Suppressor macrophage treated with lipopolysaccharide for 4 hours (primary cell): Measurements from ENCODE around the gene HOXC4.

Experiments
- DNase-seq: peaks from one replicate; pipeline ENCODE4 v3.0.0-alpha.2; 2020

The HOXC4 gene

DNA sequence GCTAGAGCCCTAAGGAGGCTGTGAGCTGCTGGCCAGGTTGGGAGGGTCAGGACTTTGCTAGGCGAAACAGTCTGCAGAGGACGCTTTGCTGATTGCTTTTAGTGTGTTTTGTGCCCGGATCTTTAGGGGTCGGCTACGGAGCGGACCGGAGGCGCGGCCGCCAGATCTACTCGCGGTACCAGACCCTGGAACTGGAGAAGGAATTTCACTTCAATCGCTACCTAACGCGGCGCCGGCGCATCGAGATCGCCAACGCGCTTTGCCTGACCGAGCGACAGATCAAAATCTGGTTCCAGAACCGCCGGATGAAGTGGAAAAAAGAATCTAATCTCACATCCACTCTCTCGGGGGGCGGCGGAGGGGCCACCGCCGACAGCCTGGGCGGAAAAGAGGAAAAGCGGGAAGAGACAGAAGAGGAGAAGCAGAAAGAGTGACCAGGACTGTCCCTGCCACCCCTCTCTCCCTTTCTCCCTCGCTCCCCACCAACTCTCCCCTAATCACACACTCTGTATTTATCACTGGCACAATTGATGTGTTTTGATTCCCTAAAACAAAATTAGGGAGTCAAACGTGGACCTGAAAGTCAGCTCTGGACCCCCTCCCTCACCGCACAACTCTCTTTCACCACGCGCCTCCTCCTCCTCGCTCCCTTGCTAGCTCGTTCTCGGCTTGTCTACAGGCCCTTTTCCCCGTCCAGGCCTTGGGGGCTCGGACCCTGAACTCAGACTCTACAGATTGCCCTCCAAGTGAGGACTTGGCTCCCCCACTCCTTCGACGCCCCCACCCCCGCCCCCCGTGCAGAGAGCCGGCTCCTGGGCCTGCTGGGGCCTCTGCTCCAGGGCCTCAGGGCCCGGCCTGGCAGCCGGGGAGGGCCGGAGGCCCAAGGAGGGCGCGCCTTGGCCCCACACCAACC is 23.9 kb upstream of the HOXC4 start:
- DNase-seq = no peak

DNA sequence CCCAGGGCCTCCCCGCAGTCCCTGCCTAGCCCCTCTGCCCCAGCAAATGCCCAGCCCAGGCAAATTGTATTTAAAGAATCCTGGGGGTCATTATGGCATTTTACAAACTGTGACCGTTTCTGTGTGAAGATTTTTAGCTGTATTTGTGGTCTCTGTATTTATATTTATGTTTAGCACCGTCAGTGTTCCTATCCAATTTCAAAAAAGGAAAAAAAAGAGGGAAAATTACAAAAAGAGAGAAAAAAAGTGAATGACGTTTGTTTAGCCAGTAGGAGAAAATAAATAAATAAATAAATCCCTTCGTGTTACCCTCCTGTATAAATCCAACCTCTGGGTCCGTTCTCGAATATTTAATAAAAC is 23.2 kb upstream of the HOXC4 start:
- no peak for DNase-seq

DNA sequence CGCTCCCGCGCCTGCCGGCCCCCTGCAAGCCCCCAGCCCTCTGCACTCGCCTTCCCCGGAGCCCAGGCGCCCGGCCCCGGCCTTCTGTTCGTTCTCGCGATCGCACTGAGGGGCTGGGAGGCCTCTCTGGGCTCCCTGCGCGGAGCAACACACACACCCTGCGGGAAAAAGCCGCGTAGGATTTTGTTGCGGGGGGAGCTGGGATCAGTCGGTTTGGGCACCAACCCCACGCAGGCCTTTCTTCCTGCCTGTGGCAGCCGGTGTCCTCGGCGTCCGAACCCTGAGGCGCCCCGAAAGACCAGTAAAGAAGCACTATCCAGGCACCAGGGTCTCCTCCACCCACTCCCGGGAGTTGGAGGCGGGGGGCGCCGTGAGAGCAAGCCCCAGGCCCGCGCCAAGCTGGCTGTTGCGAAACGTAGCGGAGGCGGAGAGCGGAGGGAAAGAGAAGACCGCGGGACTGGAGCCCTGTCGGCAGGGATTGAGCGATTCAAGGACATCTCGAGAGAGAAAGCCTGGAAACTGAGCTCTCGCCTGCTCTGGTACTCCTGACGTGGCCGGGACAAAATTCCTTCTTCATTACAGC is 22.7 kb upstream of the HOXC4 start:
- no peak for DNase-seq

DNA sequence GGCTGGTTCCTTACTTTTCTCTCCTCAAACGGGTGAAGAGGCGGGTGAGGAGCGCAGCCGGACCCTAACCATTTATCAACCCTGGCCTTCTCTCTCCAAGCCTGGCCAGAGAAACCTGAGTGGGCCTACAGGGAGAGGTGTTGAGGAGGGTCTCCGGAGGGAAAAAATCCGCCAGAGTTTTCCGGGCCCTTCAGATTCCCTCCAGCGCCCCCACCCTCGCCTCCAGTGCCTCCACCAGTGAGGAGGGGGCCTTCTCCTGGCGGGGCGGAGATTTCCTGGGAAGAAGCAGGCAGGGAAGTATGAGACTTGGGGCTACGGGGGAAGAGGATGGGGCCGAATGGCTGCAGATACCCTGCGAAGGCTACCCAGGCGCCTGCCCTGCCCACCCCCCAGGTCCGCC is 22.2 kb upstream of the HOXC4 start:
- no peak for DNase-seq

DNA sequence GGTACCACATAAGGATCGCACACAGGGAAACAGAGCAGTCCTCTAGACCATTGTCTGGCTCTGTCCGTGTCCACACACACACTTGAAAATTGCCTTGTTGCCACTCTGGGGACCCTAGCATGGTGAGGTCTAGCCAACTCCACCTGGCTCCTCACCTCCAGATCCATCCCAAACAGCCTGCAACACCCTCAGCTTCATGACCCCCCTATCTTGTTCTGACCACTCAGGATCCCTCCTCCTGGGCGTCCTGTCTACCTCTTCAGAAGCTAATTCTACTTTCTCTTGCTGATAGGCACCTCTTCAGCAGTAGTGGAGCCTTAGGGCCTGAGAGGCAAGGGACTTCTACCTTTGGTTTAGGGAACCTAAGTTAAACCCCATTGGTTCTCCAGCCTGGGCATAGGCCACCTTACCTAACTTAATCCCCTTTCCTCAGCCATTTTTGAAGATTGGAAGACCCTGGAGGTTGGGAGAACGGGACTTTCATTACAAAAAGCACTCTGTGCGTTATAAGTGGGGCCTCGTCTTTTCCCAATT is 21.5 kb upstream of the HOXC4 start:
- DNase-seq = no peak

DNA sequence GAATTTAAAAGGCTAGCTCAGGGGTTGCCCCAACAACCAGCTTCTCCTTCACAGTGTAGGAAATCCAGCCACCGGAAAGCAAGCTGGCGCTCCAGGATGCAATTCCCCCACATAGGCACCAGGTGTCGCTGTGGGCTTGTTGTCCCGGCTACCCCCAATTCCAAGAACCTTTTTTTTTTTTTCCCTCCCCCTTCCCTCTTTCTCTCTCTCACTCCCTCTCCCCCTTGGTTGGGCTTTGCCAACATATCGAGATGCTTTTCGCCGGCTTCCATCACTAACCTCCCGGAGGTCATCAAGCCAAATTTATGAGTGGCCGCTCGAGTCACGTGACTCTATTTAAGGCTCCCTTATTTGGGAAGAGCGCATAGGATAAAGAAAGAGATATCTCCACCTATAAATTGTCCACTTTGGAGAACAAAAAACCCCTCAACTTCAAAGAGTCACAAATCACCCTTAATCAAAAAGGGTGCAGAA is 21.0 kb upstream of the HOXC4 start, which contains the start of gene HOXC5:
Gene HOXC5 (plus strand): TSS at position 424 of the 474 bp plus-strand sequence. CDS start 73 bp downstream, outside the sequence.
- DNase-seq = peak; percentile 69

DNA sequence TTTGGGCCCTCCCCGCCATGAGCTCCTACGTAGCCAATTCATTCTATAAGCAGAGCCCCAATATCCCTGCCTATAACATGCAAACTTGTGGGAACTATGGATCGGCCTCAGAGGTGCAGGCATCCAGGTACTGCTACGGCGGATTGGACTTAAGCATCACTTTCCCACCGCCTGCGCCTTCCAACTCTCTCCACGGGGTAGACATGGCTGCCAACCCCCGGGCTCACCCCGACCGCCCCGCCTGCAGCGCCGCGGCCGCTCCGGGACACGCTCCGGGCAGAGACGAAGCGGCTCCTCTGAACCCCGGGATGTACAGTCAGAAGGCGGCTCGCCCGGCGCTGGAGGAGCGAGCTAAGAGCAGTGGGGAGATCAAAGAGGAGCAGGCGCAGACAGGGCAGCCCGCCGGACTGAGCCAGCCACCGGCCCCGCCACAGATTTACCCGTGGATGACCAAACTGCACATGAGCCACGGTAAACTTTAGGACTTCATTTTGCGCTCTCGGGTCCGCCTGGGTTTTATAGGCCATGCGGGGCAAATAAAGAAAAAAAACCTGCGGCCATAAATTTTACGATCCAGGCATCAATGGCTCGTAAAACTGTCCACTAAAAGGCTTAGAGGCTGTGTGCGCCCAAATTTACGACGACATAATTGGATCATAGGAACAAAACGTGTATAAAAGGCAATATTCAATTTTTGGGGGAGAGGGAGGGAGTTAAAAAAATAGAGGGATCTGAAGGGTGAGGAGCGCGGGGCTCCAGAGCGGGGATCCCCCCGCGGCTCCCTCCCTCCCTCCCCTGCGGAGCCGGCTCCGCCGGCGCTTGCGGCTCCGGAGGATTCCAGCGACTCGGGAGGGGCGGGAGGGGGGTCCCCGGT is 20.3 kb upstream of the HOXC4 start:
- no peak for DNase-seq

DNA sequence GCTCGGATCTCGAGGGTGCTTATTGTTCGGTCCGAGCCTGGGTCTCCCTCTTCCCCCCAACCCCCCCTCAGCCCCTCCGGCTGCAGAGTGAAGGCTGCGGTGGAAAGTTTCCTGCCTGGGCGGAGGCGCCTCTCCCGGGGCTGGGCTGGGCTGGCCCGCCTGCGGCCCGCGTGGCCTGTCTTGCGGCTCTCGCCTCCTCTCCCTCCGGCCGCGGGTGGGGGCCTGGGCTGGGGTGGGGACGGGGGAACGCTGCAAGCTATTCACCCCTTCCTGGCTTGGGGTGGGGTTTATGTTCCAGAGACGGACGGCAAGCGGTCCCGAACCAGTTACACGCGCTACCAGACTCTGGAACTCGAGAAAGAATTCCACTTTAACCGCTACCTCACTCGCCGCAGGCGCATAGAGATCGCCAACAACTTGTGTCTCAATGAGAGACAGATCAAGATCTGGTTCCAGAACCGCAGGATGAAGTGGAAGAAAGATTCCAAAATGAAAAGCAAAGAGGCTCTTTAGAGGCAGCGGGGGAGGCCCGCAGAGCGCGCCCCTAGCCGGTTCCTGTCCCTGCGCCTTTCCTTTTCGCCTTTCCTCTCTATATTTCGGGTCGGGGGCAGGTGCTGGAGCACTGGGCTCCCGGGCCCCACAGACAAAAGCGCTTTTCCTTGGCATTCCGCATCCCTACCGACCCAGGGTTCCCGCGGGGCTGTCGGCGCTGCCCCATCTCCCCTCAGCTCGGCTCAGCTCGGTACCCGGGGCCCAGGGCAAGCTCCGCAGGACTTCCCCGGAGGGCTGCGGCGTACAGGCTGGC is 19.5 kb upstream of the HOXC4 start:
- no peak for DNase-seq

DNA sequence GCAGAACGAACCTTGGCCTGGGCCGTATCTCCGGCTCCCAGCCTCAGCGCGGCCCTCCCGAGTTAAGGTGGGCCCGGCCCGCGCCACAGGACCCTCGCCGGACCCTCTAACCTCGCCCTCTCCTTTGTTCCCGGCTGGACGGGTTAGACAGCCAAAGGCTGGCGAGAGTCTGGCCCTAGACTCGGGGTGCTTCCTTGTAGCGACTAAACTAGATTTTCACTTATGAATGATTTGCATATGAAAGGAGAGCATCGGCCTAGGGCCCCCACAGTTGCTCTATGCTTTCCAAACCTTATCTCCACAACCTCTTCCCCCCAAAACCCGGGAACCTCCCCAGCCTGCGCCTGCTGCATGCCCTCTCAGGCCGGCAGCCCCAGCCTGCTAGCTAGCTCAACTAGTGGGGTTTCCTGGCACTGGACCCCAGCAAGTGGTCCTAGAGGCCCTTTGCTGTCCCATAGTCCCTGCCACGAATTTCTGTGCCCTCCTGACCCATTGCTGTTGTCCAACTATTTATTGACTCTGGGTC is 18.8 kb upstream of the HOXC4 start:
- DNase-seq = no peak

DNA sequence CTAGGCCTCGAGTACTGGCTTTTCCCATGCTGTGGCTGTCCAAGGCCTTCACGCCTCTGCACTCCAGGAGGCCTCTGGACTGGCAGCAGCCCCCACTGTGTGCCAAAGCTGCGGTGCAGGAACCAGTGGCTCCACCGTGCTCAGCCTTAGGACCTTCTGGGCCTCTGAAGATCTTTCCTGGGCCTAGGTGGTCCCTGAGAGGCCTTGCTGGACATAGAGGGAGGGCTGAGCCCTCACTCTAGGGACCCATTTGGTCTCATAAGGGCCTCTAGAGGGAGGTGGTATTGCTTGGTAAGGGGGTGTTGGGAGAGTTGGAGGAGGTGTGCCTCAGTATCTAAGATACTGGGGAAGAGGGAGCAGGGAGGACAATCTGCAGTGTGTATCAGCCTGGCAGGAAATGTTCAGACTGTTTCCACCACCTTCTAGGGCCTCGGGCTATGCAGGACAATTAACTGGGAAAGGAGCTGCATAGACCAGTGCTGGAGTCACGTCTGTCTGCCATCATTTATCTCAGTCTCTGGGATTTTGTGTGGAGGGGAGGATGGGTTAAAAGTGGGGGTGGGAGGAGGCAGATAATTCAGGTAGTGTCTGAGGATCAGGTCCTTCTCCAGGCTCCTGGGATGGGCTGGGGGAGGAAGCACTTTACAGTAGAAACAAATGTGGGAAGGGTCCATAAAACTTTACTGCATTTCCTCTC is 17.9 kb upstream of the HOXC4 start:
- DNase-seq = no peak

DNA sequence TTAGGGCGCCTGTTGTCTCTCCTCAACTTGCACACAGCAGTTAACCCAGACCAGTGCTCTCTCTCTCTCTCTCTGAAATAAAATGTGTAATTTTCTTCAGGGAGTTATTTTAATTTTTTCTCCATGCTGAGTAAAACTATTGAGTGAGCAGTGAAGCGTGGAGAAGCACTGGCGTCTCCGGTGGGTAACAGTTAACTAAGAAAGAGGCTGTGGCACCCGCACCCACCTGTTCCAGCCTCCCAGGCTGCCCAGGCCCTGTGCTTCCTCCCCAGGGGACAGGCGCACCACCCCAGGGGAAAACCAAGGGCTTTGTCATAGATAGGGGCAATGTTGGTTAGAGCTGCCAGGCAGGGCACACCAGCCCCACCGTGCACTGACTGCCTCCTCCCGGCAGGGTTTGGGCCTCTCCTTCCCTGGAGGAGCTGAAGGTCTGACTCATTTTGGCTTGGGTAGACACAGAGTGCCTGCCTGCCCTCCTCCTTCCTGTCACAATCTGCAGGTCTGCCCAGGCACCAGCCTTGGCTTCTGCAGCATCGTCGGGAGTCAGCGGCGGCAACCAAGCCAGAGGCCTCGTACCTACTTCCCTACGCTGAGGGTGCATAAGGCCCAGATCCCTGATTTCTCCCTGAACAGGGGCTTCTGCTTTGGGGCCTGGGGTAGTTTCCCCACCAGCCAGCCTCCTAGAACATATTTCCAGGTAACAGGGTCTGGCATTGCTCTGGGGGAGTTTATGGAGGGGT is 16.8 kb upstream of the HOXC4 start:
- no peak for DNase-seq

DNA sequence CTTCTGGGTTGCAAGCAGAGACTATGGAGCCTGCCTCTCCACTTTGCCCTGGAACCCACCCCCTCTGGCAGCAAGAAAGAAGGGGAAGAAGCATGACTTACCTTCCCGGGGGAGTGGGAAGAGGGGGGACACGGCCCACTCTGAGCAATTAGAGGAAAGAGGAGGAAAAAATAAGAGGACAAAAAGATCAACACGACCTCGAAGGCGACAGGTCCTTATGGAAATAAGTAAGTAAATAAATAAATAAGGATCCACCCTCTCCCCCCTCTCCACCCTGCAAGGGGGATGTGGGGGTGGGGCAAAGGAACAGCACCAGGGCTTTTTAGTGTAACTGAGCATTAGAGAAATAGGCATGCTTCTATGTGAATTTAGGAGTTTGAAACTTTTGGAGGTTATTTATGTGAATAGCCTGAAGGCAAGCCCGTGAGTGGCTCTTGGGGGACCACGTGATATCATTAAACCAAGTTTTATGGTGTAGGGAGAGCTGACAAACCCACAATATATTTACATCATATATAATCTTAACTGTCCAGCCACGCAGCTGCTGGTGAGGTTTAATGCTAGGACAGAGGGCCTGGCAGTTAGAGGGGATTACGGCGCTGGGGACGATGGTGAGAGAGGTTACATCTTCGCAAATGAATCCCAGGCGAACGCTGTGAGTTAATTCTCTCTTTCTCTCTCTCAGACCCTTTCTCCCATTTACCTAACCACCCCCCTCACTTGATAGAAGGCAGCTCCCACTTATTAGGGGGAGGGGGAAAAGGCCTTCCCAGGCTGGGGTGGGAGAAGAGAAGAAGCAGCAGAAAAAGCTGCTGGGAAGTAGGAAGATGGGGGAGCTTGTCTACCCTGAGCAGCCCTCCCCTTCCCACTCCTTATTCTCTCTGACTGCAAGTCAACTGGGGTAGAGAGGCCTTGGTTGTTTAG is 16.0 kb upstream of the HOXC4 start:
- no peak for DNase-seq

DNA sequence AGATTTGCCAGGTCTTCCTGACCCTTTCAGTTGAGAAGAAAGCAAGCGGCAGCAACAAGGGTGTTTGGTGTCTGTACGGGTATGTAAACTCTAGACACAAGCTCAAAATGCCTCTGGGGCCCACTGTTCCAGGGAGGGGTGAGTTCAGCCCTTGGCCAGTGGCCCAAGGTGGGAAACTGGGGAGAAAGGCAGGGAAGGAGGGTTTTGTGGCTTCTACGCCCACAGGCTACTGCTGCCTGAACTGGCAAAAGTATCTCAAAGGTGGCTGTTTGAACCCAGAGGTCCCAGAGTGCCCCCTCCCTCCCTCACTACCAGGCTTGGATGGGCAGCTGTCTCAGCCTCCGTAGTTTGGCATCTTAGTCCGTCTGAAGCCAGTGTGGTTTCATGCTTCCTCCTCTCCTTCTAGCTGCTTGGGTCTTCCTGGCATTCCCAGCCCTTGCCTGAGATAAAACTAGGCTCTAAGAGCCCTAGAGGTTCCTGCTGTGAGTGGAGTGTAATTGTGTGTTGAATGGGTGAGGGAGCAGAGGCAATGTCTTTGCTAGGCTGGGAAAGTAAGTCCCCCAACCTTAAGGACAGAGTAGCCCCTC is 15.3 kb upstream of the HOXC4 start:
- no peak for DNase-seq

DNA sequence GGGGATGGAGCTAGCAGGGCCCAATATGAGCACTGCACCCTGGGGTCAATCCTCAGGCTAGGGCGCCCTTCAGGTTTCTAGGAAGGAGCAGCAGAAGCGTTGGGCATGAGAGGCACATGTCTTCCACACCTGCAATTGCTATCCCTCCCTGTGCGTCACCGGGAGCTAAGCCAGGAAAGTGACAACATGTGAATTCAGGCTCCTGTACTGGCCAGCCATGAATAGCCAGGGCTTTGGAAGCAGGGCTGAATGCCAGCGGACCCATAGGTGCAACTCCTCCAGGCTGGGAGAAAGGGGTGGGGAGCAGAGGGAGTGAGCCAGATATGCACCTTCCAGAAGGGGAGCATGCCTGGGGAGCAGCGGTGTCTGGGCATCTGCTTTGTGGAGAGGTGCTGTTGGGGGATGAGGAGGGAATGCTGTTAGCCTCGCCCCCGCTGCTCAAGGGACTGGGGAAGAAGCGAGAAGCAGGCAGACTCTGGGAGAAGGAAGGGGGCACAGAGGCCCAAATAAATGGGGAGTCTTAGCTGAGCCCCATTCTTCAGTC is 14.7 kb upstream of the HOXC4 start:
- no peak for DNase-seq

DNA sequence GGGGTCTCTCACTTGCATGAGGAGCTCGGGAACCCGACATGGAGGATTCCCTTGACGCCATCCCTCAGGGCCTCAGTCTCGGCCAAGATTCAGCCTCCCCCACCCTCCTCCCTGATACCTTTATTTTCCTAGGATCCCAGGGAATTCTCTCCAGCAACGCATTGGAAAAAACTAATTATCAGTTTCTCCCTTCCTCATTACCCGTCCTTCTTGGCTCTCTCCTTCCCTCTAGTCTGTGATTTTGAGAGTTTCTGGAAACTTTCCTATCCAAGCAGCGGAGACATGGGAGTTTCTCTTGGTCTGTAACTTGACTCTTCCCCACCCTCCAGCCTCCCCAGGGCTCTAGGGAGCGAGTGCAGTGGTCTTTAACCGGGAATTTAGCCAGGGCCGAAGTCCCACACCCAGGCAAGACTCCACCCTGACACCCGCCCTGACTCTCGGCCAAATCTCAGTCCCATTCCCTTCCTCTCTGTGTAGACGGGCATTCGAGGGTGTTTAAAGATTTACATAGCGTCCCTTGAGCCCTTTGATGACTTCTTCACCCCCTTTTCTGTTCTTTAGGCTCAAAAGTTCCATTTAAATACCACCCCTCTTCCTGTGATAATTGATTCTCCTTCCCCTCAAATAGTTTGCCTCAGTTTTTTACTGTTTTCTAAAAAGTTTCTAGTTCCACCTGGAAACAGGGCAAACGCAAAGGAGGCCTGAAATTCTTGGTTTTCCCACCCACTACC is 14.1 kb upstream of the HOXC4 start:
- no peak for DNase-seq

DNA sequence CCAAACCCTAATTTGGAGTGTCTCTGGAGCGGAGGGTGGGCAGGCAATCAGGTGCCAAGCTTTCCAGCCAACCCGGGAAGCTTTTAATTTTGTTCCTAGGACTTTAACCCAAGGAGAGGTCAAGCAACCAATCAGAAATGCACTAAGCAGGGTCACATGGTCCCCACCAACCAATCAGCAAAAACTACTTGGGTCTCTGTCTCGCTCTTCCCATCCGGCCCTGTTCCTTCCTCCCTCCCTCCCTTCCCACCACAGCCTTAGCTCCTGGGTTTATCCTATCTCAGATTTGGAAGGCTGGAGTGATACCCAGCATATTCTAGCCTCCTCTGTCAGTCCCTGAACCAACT is 13.5 kb upstream of the HOXC4 start:
- no peak for DNase-seq

DNA sequence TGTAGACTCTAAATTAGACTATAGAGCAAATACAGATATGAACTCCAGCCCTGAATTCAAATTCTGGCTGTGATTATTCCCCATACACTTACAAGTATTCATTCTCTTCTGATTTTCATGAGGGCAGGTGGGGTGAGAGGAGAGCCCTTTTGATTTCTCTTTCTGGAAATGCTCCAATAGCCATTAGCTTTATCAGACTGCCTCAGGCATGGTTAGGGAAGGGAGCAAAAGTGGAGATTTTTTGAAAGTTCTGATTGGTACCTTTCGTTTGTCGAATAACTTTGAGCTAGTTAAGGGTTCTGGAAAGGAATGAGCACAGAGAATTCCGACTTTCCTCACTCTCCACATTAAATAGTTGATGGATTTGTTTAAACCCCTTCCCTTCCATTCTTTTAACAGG is 13.0 kb upstream of the HOXC4 start:
- no peak for DNase-seq

DNA sequence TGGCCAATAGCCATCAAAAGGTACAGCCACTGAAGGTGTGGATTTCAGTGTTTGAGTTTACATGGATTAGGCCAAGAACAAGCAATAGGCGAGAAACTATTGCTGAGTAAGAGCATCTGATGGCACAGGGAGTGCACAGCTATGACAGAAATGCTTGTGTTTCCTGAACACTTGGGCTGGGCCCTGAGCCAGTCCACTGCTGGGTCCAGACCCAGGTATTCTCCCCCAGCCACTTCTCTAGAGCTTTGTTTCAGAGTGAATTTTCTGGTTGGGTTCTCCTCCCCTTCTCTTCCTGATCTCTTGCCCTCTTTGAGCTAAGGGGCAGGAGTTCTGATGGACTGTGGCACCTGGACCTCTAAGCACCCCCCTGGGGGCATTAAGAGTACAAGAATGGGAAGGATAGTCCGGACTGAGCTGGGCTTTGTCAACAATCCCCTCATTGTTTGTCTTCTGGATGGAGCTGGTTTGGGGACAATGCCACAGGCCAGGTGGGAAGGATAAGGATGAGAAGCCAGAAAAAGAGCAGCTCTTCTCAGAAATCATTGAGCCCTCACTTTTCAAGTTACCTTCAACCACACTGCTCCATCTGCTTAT is 12.4 kb upstream of the HOXC4 start:
- DNase-seq = no peak
